HL-60 (cell line): ENCODE data around the gene ATP6AP1.

Experiments used
- DNase-seq, 2 experiments: peaks; one replicate each; pipeline ENCODE4 v3.0.0-alpha.2; 2010 to 2020; ENCODE audit warnings: low read depth in 1 of 2, low spot score in 1 of 2
- H3K27ac ChIP-seq: fragments of 250-450 bp; sonication (Bioruptor Pico); replicated peaks from 2 replicates; pipeline ENCODE4 v1.5.1; 2020; ENCODE audit warnings: mild to moderate bottlenecking, moderate library complexity
- H3K27me3 ChIP-seq: fragments of 250-450 bp; sonication (Bioruptor Pico); 2 replicates; pipeline ENCODE4 v1.5.1; 2021; ENCODE audit warnings: mild to moderate bottlenecking, moderate library complexity; ENCODE audit not compliant: insufficient read depth, poor library complexity, severe bottlenecking
- H3K4me3 ChIP-seq: replicated peaks from 2 replicates; pipeline ENCODE4 v1.5.1; 2011; ENCODE audit warnings: mild to moderate bottlenecking, control low read depth, low read length; ENCODE audit not compliant: insufficient read depth
- CTCF ChIP-seq: IDR thresholded peaks from one replicate; pipeline ENCODE4 v1.5.1; 2011; ENCODE audit warnings: low read length, control low read depth, inconsistent platforms; ENCODE audit not compliant: insufficient read depth
- GABPA ChIP-seq: IDR thresholded peaks from 2 replicates; pipeline ENCODE4 v1.6.1; 2012; ENCODE audit warnings: low read depth
- POLR2AphosphoS5 ChIP-seq: IDR thresholded peaks from 2 replicates; pipeline ENCODE4 v1.6.1; 2012; ENCODE audit warnings: low read depth
- REST ChIP-seq: IDR thresholded peaks from 2 replicates; pipeline ENCODE4 v1.6.1; 2012; ENCODE audit warnings: low read depth; ENCODE audit not compliant: insufficient replicate concordance
- SPI1 ChIP-seq: IDR thresholded peaks from 2 replicates; pipeline ENCODE4 v1.6.1; 2012; ENCODE audit warnings: low read depth, mild to moderate bottlenecking, borderline replicate concordance

ATP6AP1 gene

GRCh38 chrX:154402622-154403127 lies 25.8 kb upstream of the ATP6AP1 start:
- no peak for DNase-seq
- Histone ChIP-seq H3K4me3 (no peak overlapping the region), H3K27ac (no peak overlapping the region), H3K27me3 (no peaks in the 10 kb centered on the region)
- no peak for TF ChIP-seq CTCF
- TF ChIP-seq GABPA = no peak
- TF ChIP-seq REST = no peak
- TF ChIP-seq POLR2AphosphoS5 = no peak
- TF ChIP-seq SPI1 = no peak

GRCh38 chrX:154403192-154403591 lies 25.3 kb upstream of the ATP6AP1 start:
- Histone ChIP-seq H3K27ac (no peak overlapping the region), H3K27me3 (no peaks in the 10 kb centered on the region), H3K4me3 (no peak overlapping the region)
- no peak for TF ChIP-seq CTCF
- no peak for TF ChIP-seq GABPA
- no peak for TF ChIP-seq SPI1
- no peak for TF ChIP-seq POLR2AphosphoS5
- TF ChIP-seq REST = no peak
- no peak for DNase-seq

- H3K4me3 ChIP-seq = no peak overlapping the region
- DNase-seq = no peak
- TF ChIP-seq POLR2AphosphoS5 (no peak), GABPA (no peak), SPI1 (no peak), CTCF (no peak), REST (no peak)
- no peaks in the 10 kb centered on the region for H3K27me3 ChIP-seq
- H3K27ac ChIP-seq = no peak overlapping the region
These were observed 24.6 kb upstream of the ATP6AP1 start for GRCh38 chrX:154403858-154404257.
